PC-9 (cell line): ENCODE data around the gene JPH4. TPM values are rescaled to one million over a fixed set of nuclear protein-coding genes. Genes with fewer than 3 reads are reported as not detected.

Experiments
- BruUV-seq: library from RNA; stranded (reverse); fragments of 400-500 nt; replicated peaks from 2 replicates; lab custom pipeline; 2021; lab: Mats Ljungman, UMichigan
- CTCF ChIA-PET: fragments of 300-600 bp; sonication (Branson Sonifier 250); formaldehyde crosslinking; loops from one replicate; lab custom pipeline; 2022; ENCODE audit warnings: antibody characterized with exemption; lab: Charles Lee
- POLR2A ChIA-PET: fragments of 300-600 bp; sonication (Branson Sonifier 250); formaldehyde crosslinking; loops from one replicate; lab custom pipeline; 2022; ENCODE audit warnings: antibody characterized with exemption; ENCODE audit not compliant: unreplicated experiment; lab: Charles Lee
- DNase-seq, 2 experiments: peaks; one replicate each; pipeline versions ENCODE4 v3.0.0 to v3.0.0-alpha.2; 2015 to 2022; ENCODE audit warnings: mixed read lengths in 1 of 2
- H2AFZ ChIP-seq: fragments of 200-600 bp; sonication (generic); 2 replicates; pipeline ENCODE4 v1.8.1; 2017; ENCODE audit warnings: antibody characterized with exemption
- H3F3A ChIP-seq: fragments of 200-600 bp; sonication (generic); 2 replicates; pipeline ENCODE4 v1.8.1; 2017; ENCODE audit warnings: antibody characterized with exemption, mild to moderate bottlenecking, low read depth; ENCODE audit not compliant: insufficient read depth
- H3K27ac ChIP-seq: fragments of 200-600 bp; sonication (generic); 2 replicates; pipeline ENCODE4 v1.6.1; 2016; ENCODE audit warnings: mixed run types
- H3K27me3 ChIP-seq: fragments of 200-600 bp; sonication (generic); 2 replicates; pipeline ENCODE4 v1.6.1; 2016; ENCODE audit warnings: low read depth, mixed run types; ENCODE audit not compliant: insufficient read depth
- H3K36me3 ChIP-seq: fragments of 200-600 bp; sonication (generic); 2 replicates; pipeline ENCODE4 v1.6.1; 2016; ENCODE audit warnings: low read depth, mixed run types
- H3K4me1 ChIP-seq: fragments of 200-600 bp; sonication (generic); replicated peaks from 2 replicates; pipeline ENCODE4 v1.6.1; 2016; ENCODE audit warnings: mixed run types; ENCODE audit not compliant: insufficient read depth
- H3K4me2 ChIP-seq: fragments of 200-600 bp; sonication (generic); 2 replicates; pipeline ENCODE4 v1.6.1; 2017; ENCODE audit warnings: mixed run types
- H3K4me3 ChIP-seq: fragments of 200-600 bp; sonication (generic); 2 replicates; pipeline ENCODE4 v1.6.1; 2016; ENCODE audit warnings: mixed run types
- H3K79me2 ChIP-seq: fragments of 200-600 bp; sonication (generic); 2 replicates; pipeline ENCODE4 v1.6.1; 2017; ENCODE audit warnings: low read depth, mixed run types
- H3K9me2 ChIP-seq: fragments of 200-600 bp; sonication (generic); 2 replicates; pipeline ENCODE4 v1.8.1; 2017; ENCODE audit warnings: mild to moderate bottlenecking; ENCODE audit not compliant: insufficient read depth
- H3K9me3 ChIP-seq: fragments of 200-600 bp; sonication (generic); 2 replicates; pipeline ENCODE4 v1.8.1; 2016; ENCODE audit warnings: low read depth; ENCODE audit not compliant: insufficient read depth
- H4K20me1 ChIP-seq: fragments of 200-600 bp; sonication (generic); 2 replicates; pipeline ENCODE4 v1.8.1; 2017; ENCODE audit not compliant: insufficient read depth
- EZH2 ChIP-seq: fragments of 200-600 bp; sonication (generic); IDR thresholded peaks from 2 replicates; pipeline ENCODE4 v1.8.0; 2017; ENCODE audit warnings: antibody characterized with exemption, low read depth
- intact Hi-C: fragments of 100-400 bp; cut with micrococcal nuclease; formaldehyde crosslinking; loops from one replicate; pipeline ENCODE4 v1.10.0; 2022; ENCODE audit not compliant: unreplicated experiment
- total RNA-seq: library from RNA; stranded (reverse); gene quantifications from 2 replicates; pipeline ENCODE4 v1.2.3, GENCODE V29; 2021
- TF ChIP-seq, protein P1 (sequence below): fragments of 200-600 bp; sonication (generic); conservative IDR thresholded peaks from 2 replicates; pipeline ENCODE4 v1.6.1; 2017; ENCODE audit warnings: mixed run types, antibody characterized with exemption, mild to moderate bottlenecking, moderate library complexity

The JPH4 gene
- total RNA-seq, 1 experiment from 2014 or later = not detected

DNA sequence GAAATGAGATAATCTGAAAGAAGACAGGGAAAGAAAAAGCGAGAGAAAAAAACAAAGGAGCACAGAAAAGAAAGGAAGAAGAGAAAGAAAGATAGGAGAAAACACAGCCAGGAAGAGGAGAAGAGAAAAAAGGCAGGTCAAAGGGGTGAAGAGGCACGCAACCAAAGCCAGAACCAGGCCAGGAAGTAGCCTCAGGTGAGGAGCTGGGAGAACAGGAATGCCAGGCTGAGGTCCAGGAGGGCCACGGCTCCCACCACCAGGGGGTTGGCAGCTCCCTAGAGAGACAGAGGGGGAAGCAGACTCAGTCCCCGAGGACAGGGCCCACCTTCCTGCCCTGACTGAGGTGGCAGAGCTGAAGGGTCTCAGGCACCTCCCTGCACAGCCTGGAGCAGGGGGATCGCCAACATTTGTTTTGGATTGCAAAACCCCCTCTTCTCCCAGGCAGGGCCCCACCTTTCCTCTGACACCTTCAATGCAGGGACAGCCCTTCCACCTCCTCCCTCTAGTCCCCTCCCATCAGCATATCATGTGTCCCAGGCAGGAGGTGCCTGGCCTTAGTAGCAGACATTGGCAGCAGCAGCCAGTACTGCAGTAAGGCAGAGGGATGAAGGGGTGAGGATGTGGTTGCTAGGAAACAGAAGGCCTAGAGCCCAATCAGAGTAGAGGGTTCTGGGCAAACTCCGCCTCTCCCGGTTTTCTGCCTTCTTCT is 9.0 kb downstream of the JPH4 start:
- DNase-seq = peak; percentile 68 to 85
- no peaks in the 10 kb centered on the region for H3K9me3 ChIP-seq
- no peak overlapping the region for H2AFZ ChIP-seq
- H3K4me2 ChIP-seq = peak overlapping the region; percentile 81
- H4K20me1 ChIP-seq = no peaks in the 10 kb centered on the region
- POLR2A ChIA-PET = interaction anchor here (0.5 kb wide), 1 partner anchor 498 kb away, joined by 4 read pairs; no protein-coding TSS in a partner anchor
- H3K27me3 ChIP-seq = no peaks in the 10 kb centered on the region
- peak overlapping the region; percentile 53; the same call in 1 of the 2 replicates for H3K27ac ChIP-seq
- H3K79me2 ChIP-seq = peaks cover 13% of the 10 kb centered on the region
- intact Hi-C loops = no loop called here
- CTCF ChIA-PET = no interaction called here
- no peaks in the 10 kb centered on the region for H3K9me2 ChIP-seq
- no peak overlapping the region for H3K4me3 ChIP-seq
- H3K36me3 ChIP-seq = no peaks in the 10 kb centered on the region
- H3K4me1 ChIP-seq = peaks cover 24% of the 10 kb centered on the region
- TF ChIP-seq EZH2 = no peak
- TF ChIP-seq, protein P1, sequence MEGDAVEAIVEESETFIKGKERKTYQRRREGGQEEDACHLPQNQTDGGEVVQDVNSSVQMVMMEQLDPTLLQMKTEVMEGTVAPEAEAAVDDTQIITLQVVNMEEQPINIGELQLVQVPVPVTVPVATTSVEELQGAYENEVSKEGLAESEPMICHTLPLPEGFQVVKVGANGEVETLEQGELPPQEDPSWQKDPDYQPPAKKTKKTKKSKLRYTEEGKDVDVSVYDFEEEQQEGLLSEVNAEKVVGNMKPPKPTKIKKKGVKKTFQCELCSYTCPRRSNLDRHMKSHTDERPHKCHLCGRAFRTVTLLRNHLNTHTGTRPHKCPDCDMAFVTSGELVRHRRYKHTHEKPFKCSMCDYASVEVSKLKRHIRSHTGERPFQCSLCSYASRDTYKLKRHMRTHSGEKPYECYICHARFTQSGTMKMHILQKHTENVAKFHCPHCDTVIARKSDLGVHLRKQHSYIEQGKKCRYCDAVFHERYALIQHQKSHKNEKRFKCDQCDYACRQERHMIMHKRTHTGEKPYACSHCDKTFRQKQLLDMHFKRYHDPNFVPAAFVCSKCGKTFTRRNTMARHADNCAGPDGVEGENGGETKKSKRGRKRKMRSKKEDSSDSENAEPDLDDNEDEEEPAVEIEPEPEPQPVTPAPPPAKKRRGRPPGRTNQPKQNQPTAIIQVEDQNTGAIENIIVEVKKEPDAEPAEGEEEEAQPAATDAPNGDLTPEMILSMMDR = peak; percentile 47
- H3F3A ChIP-seq = peaks cover 7% of the 10 kb centered on the region; the same call in 1 of the 2 replicates
- no TSS peak for BruUV-seq

DNA sequence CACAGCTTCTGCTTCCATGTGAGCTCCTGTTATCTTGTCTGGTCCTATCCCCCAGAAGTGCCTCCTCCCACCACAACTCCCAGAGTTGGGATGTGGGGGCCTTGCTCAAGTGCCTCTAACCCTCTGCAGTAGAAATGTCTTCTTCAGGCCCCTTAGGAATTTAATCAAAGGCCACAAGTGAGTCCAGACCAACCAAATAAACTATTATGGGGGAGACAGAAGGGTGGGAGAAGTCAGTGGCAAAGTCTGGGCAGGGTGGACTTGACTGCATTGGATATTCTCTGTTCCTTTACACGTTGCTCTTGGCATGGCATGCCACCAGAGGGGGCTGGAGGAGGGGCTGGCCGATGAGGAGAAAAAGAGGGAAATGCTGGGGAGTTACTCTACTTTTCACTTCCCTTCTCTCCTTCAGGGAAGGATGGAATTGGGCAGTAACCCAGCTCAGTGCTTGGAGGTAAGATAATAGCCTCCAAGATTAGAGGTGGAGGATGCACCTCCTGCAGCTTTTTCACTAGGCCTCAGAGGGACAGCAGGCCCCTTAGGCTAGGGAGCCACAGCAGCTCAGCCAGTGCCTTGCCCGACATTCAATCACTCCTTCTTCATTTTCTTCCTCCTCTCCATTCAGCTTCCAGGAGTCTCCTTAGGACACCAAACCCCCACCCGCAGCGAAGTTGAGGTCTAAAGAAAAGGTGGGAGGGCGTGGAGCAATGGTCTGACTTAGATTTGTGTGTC is 9.8 kb downstream of the JPH4 start:
- H3K4me3 ChIP-seq = no peak overlapping the region
- H3K27me3 ChIP-seq = no peaks in the 10 kb centered on the region
- peaks cover 24% of the 10 kb centered on the region for H3K4me1 ChIP-seq
- H2AFZ ChIP-seq = no peak overlapping the region
- H3K27ac ChIP-seq = peak overlapping the region; percentile 53; the same call in 1 of the 2 replicates
- H3K9me2 ChIP-seq = no peaks in the 10 kb centered on the region
- DNase-seq = peak in 1 of 2 experiments; percentile 18
- H3K4me2 ChIP-seq = peak overlapping the region; percentile 81
- intact Hi-C loops = no loop called here
- H3K9me3 ChIP-seq = no peaks in the 10 kb centered on the region
- POLR2A ChIA-PET = no interaction called here
- BruUV-seq = no TSS peak
- CTCF ChIA-PET = no interaction called here
- TF ChIP-seq, protein P1 = no peak
- no peak for TF ChIP-seq EZH2
- no peaks in the 10 kb centered on the region for H3K36me3 ChIP-seq
- no peaks in the 10 kb centered on the region for H4K20me1 ChIP-seq
- H3F3A ChIP-seq = peaks cover 7% of the 10 kb centered on the region; the same call in 1 of the 2 replicates
- H3K79me2 ChIP-seq = peaks cover 13% of the 10 kb centered on the region

DNA sequence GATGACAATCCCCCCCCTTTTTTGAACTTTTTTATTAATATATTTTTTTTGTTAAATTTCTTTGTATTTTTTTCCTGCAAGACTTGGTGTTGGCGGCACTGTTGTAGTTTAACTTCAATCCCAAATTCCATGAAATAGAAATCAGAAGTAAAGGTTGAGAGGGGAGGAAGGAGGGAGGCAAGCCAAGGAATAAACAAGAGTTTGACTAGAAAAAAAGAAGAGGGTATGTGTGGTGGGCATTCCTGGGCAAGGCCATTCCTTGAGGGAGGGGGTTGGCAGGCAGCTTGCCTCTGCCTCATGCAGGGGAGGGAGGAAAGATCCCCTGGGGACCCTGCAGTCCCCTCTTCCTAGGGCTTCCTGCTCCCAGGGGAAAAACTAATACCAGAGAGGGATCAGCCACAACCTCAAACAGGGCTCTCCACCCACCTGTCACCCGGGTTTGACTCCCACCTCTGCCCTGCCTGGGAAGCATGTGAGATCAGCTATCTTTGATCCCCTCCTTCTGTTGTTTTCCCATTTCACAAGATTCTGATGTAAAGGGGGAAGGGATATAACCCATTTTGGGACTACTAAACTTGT is 10.5 kb downstream of the JPH4 start:
- Histone ChIP-seq H3K4me1 (peaks cover 24% of the 10 kb centered on the region), H2AFZ (no peak overlapping the region), H3K9me3 (no peaks in the 10 kb centered on the region), H3K36me3 (no peaks in the 10 kb centered on the region), H3K9me2 (no peaks in the 10 kb centered on the region), H3K4me2 (peak overlapping the region; percentile 81), H4K20me1 (no peaks in the 10 kb centered on the region), H3K79me2 (peaks cover 13% of the 10 kb centered on the region), H3K27me3 (no peaks in the 10 kb centered on the region), H3K4me3 (peak overlapping the region; percentile 79; the same call in 1 of the 2 replicates), H3F3A (peaks cover 7% of the 10 kb centered on the region), H3K27ac (no peak overlapping the region)
- intact Hi-C loops = no loop called here
- ChIA-PET CTCF (interaction anchor here (0.5 kb wide), 1 partner anchor 98 kb away, joined by 4 read pairs; no protein-coding TSS in a partner anchor), POLR2A (no interaction called here)
- TSS peak; percentile 90 for BruUV-seq
- TF ChIP-seq, protein P1 = no peak
- no peak for TF ChIP-seq EZH2
- DNase-seq = no peak
